ENCODE results near the gene TLE2. TPM values are rescaled to one million over a fixed set of nuclear protein-coding genes. Genes with fewer than 3 reads are reported as not detected.

TLE2 gene
- total and polyA plus RNA-seq, 9 of the 15 experiments (the other 6 are each of a cell fraction or from before 2014, with no cell fraction given): 0.35 to 13.1 (median 6.2) TPM

- TF ChIP-seq ZNF695 (CRISPR knock-in tag; IDR thresholded peaks at IDR 0.05) (no peak), ZNF197 (CRISPR knock-in tag; IDR thresholded peaks at IDR 0.05; ENCODE audit: low read depth) (no peak), SREBF2 (CRISPR knock-in tag; IDR thresholded peaks at IDR 0.05) (no peak), MTA2 (IDR thresholded peaks at IDR 0.05; ENCODE audit: low read depth) (peak; percentile 47), TBP (optimal IDR thresholded peaks at IDR 0.05; ENCODE audit: low read depth, low read length) (peak; percentile 4), ZZZ3 (IDR thresholded peaks at IDR 0.05) (no peak), XRCC4 (IDR thresholded peaks at IDR 0.05; ENCODE audit: extremely low read depth, insufficient read depth, insufficient read length) (no peak), FOXP1 (CRISPR knock-in tag; IDR thresholded peaks at IDR 0.05) (no peak), DPF2 (IDR thresholded peaks at IDR 0.05) (peak; percentile 70), SMARCA5 (IDR thresholded peaks at IDR 0.05) (0 out of 2 replicates have a peak, but pooled peaks have one; percentile 25), TAL1 (IDR thresholded peaks at IDR 0.05) (peak; percentile 68), SP2 (IDR thresholded peaks at IDR 0.05; ENCODE audit: extremely low read depth, low read depth, low read length, poor library complexity, severe bottlenecking) (no peak), RBBP5 (IDR thresholded peaks at IDR 0.05; ENCODE audit: borderline replicate concordance, insufficient read depth, low read length, poor library complexity, severe bottlenecking) (peak; percentile 21), FOXM1 (IDR thresholded peaks at IDR 0.05; ENCODE audit: low read depth) (no peak), FOXM1 (CRISPR knock-in tag; IDR thresholded peaks at IDR 0.05; ENCODE audit: low read depth) (0 out of 2 replicates have a peak, but pooled peaks have one; percentile 25), EGR1 (conservative IDR thresholded peaks at IDR 0.05) (peak; percentile 55), TCF3 (CRISPR knock-in tag; IDR thresholded peaks at IDR 0.05) (peak; percentile 79), NFIC (IDR thresholded peaks at IDR 0.05) (peak; percentile 39; the same call in 1 of the 2 replicates), NCOR1 (IDR thresholded peaks at IDR 0.05) (0 out of 2 replicates have a peak, but pooled peaks have one; percentile 60), ARID1B (IDR thresholded peaks at IDR 0.05) (peak; percentile 82), ZNF12 (CRISPR knock-in tag; IDR thresholded peaks at IDR 0.05) (0 out of 2 replicates have a peak, but pooled peaks have one; percentile 32), CBX2 (IDR thresholded peaks at IDR 0.05; ENCODE audit: insufficient read depth, low read length, poor library complexity, severe bottlenecking) (no peak), LEF1 (IDR thresholded peaks at IDR 0.05) (peak; percentile 34; the same call in 1 of the 2 replicates)
- TF ChIP-seq, protein P1, sequence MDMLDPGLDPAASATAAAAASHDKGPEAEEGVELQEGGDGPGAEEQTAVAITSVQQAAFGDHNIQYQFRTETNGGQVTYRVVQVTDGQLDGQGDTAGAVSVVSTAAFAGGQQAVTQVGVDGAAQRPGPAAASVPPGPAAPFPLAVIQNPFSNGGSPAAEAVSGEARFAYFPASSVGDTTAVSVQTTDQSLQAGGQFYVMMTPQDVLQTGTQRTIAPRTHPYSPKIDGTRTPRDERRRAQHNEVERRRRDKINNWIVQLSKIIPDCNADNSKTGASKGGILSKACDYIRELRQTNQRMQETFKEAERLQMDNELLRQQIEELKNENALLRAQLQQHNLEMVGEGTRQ (CRISPR knock-in tag; IDR thresholded peaks at IDR 0.05): no peak
- TF ChIP-seq, protein P2, sequence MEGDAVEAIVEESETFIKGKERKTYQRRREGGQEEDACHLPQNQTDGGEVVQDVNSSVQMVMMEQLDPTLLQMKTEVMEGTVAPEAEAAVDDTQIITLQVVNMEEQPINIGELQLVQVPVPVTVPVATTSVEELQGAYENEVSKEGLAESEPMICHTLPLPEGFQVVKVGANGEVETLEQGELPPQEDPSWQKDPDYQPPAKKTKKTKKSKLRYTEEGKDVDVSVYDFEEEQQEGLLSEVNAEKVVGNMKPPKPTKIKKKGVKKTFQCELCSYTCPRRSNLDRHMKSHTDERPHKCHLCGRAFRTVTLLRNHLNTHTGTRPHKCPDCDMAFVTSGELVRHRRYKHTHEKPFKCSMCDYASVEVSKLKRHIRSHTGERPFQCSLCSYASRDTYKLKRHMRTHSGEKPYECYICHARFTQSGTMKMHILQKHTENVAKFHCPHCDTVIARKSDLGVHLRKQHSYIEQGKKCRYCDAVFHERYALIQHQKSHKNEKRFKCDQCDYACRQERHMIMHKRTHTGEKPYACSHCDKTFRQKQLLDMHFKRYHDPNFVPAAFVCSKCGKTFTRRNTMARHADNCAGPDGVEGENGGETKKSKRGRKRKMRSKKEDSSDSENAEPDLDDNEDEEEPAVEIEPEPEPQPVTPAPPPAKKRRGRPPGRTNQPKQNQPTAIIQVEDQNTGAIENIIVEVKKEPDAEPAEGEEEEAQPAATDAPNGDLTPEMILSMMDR (IDR thresholded peaks at IDR 0.05 in 2 of 3, conservative IDR thresholded peaks at IDR 0.05 in 1 of 3; ENCODE audit: insufficient read depth in 2 of 3, low read depth in 1 of 3, low read length in 3 of 3): peak; percentile 28 to 39 (median 34); a peak in 2 of 6 replicates
These were observed 51.3 kb downstream of the TLE2 start (continued) for GRCh38 chr19:2977746-2978138.
